HG03159 (cell line): ENCODE measurements around the gene PIMREG.

Experiments used
- ATAC-seq: cut with Tn5 transposase; IDR thresholded peaks from one replicate; pipeline ENCODE4 v1.9.1; 2021; ENCODE audit warnings: mild to moderate bottlenecking, moderate library complexity; ENCODE audit not compliant: unreplicated experiment

The PIMREG gene

GRCh38 chr17:6496640-6497441 is 52.6 kb downstream of the PIMREG start:
- ATAC-seq: no peak

DNA sequence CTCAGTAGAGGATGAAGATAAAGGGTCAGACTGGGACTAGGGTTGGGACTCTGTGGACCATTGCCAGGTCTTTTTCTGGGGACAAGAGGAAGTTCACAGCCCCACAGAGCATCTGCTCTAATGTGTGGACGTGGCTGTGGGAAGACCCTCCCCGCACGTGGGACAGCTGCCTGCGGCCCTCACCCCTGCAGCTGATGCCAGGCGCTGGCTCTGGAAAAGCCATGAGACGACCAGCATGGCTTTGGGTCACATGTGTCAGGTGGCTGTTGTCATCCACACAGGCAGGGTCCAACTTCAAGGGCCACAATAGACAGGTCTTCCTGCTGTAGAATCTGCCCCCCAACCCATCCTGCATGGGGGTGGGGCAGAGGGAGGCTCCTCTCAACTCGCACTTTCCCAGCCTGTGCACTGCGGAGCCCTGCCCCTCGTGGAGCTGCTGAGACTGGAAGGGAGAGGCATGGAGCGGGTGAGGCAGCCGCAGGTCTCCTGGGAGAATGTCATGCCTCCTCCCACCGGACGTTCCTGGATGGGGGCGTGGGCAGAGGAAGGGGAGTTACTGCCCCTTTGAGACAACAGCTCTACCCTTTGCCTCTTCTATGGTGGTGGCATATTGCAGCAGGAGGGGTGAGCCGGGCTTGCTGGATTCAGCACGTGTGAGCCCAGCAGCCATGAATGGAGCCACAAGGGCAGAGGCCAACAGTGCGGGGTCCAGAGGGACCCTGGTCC is 53.4 kb downstream of the PIMREG start:
- no peak for ATAC-seq

- ATAC-seq: no peak
These were observed 54.1 kb downstream of the PIMREG start for GRCh38 chr17:6498356-6498755.

- ATAC-seq: no peak
These were observed 54.8 kb downstream of the PIMREG start for GRCh38 chr17:6498901-6499540.
